ENCODE data around the gene MTSS2.

The MTSS2 gene

GRCh38 chr16:70665806-70666735 is 19.8 kb downstream of the MTSS2 start:
- DNase-seq: no peak

DNA sequence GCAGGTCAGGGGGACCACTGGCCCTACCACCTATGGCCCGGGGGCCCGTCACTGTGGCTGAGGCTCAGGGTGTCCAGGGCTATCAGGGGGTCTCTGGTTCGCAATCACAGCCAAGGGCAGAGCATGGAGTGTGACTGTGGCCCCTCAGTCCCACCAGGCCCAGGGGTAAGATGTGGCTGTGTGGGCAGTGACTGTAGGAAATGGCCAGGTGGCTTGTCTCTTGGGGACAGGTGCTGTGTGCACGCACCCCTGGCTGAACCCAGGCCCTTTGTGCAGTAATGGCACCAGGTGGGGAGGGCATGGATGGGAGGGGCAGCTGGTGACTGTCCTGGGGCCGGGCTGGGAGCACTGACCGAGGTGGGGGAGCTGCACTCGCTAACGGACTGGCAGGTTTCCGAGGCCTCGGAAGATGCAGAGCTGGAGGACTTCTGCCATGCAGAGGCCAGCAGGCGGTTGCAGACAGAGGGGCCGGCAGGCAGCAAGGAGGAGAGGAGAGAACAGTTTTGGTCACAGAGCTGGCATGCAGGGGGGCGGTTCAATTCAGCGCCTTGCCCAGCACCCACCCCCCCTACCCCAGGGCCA is 20.6 kb downstream of the MTSS2 start:
- no peak for DNase-seq

- no peak for DNase-seq
Observed at GRCh38 chr16:70664325-70665112, 21.3 kb downstream of the MTSS2 start.

DNA sequence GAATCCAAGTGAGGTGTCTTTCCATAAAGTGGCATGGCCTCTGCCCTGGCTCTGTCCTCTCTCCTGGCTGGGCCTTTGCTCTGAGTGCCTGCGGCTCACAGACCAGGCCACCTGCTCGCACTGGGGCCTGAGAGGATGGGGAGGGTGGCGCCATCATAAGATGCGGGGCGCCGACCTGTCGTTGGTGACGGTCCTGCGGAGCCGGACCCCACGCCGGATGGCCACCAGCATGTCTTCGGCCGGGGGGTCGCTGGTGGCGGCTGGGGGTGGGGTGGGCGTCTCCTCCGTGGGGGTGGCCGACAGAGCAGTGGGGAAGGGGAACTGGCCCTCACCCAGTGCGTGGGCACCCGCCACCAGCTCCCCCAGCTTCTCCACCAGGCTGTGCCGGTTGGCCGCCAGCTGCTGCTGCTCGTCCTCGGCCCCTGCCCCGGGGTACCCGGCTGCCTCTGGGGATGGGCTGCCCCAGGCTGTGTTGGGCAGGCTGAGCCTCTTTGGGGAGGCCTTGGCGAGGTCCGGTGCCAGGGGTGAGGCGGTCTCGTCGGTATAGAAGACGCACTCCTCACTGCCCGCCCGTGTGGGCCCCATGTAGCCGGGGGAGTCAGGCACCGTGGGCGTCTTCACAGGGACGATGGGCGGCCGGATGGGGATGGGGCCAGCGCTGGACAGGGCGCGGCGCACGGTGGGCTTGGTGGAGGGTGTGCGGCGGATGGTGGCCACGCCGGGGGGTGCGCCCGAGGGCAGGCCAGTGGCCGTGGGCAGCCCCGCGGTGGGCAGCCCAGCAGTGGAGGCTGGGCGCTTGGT is 22.1 kb downstream of the MTSS2 start:
- DNase-seq: no peak

GRCh38 chr16:70662991-70663523 is 22.8 kb downstream of the MTSS2 start:
- no peak for DNase-seq

DNA sequence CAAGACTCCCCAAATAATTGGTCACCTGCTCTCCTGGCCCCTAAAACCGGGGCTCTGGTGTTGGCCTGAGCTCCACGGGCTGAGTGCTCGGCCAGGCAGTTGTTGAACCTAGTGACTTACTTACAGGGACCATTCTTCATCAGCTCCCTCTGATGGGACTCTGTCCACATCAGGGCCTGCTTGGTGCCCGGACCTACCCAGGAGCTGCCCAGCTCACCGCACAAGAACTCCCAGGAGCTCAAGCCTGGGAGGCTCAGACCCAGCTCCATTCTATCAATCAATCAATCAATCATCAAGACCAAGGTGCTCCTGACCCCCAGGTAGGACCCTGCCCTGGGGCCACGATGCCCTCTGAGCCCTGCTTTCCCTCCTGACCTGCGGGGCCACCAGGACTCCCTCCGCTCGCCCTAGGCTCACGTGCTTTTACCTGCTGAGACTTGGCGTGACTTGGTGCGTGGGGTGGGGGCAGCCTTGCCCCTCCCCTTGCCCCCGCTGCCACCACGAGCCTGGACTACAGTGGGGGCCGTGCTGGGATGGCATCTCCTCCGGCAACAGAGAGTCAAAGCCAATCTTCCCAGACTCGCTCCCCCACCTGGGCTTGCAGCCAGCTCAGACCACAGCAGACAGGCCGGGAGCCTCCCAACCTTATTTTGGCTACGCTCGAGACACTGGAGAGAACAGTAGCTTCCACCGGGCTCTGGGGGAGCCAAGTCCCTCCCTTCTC is 23.8 kb downstream of the MTSS2 start:
- no peak for DNase-seq

- no peak for DNase-seq
Observed at GRCh38 chr16:70661534-70661917, 24.3 kb downstream of the MTSS2 start.

- DNase-seq: no peak
Observed at GRCh38 chr16:70660672-70661350, 25.0 kb downstream of the MTSS2 start.

DNA sequence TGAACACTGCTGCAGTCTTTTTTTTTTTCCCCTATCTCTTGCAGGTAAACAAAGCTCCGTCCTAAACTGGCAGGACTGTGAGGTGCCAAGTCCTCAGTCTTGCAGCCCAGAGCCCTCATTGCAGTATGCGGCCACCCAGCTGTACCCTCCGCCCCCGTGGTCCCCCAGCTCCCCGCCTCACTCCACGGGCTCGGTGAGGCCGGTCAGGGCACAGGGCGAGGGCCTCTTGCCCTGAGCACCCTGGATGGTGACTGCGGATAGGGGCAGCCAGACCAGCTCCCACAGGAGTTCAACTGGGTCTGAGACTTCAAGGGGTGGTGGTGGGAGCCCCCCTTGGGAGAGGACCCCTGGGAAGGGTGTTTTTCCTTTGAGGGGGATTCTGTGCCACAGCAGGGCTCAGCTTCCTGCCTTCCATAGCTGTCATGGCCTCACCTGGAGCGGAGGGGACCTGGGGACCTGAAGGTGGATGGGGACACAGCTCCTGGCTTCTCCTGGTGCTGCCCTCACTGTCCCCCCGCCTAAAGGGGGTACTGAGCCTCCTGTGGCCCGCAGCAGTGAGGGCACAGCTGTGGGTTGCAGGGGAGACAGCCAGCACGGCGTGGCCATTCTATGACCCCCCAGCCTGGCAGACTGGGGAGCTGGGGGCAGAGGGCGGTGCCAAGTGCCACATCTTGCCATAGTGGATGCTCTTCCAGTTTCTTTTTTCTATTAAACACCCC is 25.7 kb downstream of the MTSS2 start:
- DNase-seq: no peak

- DNase-seq: no peak
Observed at GRCh38 chr16:70659546-70659945, 26.3 kb downstream of the MTSS2 start.

DNA sequence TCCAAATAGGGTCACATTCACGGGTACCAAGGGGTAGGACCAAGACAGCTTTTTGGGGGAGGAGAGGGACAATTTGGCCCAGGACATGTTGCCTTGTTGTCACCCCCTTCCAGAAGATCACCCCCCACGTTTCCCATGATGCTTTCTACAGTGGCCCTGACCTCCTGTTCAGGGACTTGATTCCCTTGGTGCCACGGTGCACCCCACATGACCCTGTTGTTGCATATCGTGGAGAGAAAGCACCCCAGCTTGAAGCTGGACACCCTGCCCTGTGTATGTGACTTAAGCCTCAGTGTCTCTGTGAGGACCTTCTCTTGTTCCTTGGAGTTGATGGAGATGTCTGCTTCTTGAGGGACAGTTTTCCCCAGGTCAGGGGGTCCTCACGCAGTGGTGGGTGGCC is 26.9 kb downstream of the MTSS2 start:
- DNase-seq: no peak

DNA sequence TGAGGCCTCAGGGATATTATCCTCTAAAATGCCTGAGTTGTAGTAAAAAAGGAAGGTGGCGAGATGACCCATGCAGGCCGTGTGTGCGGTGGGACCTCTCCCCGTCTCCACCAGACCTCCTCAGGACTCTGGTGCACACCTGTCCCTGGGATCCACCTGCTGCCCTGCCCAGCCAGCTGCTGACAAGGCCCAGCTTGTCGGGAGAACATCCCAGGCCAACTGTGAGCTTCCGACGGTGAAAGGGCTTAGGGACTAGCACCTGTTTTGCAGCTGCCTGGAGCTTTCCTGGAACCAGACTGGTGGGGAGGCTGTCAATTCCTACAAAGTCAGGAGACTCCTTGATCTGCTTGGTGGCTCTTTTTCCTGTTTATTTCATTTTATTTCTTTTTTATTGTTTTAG is 27.9 kb downstream of the MTSS2 start:
- DNase-seq: no peak

- no peak for DNase-seq
Observed at GRCh38 chr16:70656712-70657263, 29.1 kb downstream of the MTSS2 start.

DNA sequence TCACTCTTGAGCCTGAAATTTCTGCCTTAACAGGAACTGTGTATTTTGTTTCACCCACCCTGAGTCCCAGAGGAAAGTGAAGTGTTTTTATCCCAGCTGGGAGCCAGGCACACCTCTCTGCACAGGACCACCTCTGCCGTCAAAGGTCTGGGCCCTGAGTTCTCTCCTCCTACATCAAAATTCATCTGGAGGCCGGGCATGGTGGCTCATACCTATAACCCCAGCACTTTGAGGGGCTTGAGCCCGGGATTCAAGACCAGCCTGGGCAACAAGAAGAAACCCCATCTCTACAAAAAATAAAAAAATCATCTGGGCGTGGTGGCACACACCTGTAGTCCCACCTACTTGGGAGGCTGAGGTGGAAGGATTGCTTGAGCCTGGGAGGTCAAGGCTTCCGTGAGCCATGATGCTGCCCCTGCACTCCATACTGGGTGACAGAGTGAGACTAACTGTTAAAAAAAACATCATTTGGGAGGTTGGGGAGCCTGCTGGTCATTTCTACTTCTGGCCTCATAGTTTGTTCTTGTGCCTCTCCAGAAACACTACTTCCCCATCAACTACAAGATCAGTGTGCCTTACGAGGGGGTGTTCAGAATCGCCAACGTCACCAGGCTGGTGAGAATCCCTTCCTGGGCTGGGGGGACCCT is 29.7 kb downstream of the MTSS2 start:
- DNase-seq: no peak

DNA sequence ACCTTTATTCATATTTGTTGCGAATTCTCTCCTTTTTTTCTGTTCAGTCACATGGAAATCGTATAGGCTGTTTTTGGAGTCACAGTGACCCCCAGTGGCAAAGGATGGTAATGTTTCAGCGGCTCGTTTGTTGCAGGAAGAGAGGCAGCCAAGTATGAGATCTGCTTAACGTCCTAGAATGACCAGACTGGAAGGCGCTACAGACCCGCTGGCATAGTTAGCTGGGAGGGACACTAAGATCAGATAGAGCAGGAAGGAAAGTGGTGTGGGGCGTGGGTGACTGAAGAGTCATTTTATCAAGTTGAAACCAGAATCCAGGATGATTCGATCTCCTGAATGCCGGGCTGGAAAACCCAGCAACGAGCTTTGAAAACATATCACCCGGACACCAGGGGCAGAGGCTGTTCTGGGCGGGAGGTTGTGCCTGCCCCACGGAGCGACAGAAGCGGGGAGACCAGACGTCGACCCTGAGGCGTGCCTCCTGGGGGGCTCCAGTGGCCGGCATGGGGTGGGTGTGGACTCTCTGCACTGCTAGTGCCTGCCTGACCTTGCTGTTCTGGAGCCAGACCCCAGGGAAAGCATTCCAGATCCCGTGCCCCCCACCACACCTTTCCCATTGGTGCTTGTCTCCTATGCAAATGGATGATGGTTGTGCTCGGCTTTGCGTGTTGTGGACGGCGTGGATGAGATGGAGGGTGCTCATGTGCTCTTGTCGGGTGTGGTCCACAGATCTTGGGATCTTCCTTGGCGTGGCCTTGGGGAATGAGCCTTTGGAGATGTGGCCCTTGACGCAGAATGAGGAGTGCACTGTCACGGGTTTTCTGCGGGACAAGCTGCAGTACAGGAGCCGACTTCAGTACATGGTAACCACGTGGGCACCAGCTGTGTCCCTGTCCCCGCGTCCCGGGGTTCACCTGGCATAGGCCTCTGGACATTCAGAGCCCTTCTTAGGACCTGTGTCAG is 31.8 kb downstream of the MTSS2 start:
- peak; percentile 90 for DNase-seq

DNA sequence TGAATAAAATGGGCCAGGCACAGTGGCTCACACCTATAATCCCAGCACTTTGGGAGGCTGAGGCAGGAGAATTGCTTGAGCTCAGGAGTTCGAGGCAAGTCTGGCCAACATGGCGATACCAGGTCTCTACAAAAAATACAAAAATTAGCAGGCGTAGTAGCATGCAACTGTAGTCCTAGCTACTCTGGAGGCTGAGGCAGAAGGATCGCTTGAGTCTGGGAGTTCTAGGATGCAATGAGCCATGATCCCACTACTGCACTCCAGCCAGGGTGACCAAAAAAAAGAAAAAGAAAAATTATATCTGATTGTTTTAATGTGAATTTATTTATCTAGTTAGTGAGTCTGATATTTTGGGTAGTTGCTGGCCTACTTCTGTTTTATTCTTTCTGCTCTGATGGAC is 32.4 kb downstream of the MTSS2 start:
- DNase-seq: peak; percentile 46

DNA sequence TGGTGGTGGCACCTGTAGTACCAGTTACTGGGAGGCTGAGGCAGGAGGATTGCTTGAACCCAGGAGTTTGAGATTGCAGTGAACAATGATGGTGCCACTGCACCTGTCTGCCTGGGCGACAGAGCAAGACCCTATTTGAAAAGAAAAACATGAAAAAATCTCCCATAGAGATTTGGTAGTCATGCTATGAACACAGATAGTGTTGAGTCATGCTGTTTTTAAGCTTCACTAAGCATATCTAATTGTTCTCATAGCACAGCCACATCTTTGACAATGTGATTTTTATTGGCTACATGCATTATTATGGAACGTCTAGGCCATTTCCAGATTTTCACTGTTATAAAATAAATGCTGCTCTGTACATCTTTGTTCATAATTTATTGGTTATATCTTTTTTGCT is 33.5 kb downstream of the MTSS2 start:
- DNase-seq: no peak

- DNase-seq: no peak
Observed at GRCh38 chr16:70651524-70651923, 34.3 kb downstream of the MTSS2 start.
